ENCODE measurements around the gene NXN.
"Not testable (repeated sequence)": the region's sequence is repeated elsewhere in the genome, so short reads cannot be mapped to it uniquely, and the experiment has no call there.

The NXN gene

GRCh38 chr17:864315-864714 is 115.3 kb downstream of the NXN start:
- DNase-seq (ENCODE audit: low spot score): peak; percentile 37

GRCh38 chr17:863880-864279 is 115.7 kb downstream of the NXN start:
- DNase-seq (ENCODE audit: low spot score): no peak

- DNase-seq (ENCODE audit: low spot score): no peak
Measured at GRCh38 chr17:862582-862981, 117.0 kb downstream of the NXN start.

- DNase-seq (ENCODE audit: low spot score): no peak
Measured at GRCh38 chr17:861364-861763, 118.2 kb downstream of the NXN start.

- no peak for DNase-seq (ENCODE audit: low spot score)
Measured at GRCh38 chr17:860805-861204, 118.8 kb downstream of the NXN start.

- no peak for DNase-seq (ENCODE audit: low spot score)
Measured at GRCh38 chr17:859824-860195, 119.8 kb downstream of the NXN start.

- no peak for DNase-seq (ENCODE audit: low spot score)
Measured at GRCh38 chr17:859061-859823, 120.3 kb downstream of the NXN start.

GRCh38 chr17:856149-856548 is 123.4 kb downstream of the NXN start:
- DNase-seq (ENCODE audit: low spot score): no peak

- no peak for DNase-seq (ENCODE audit: low spot score)
Measured at GRCh38 chr17:855569-855968, 124.0 kb downstream of the NXN start.

GRCh38 chr17:852850-853249 is 126.7 kb downstream of the NXN start:
- not testable (repeated sequence) for DNase-seq (ENCODE audit: low spot score)

GRCh38 chr17:852349-852748 is 127.2 kb downstream of the NXN start:
- no peak for DNase-seq (ENCODE audit: low spot score)

GRCh38 chr17:851924-852323 is 127.7 kb downstream of the NXN start:
- DNase-seq (ENCODE audit: low spot score): no peak

- no peak for DNase-seq (ENCODE audit: low spot score)
Measured at GRCh38 chr17:850851-851763, 128.5 kb downstream of the NXN start.

- no peak for DNase-seq (ENCODE audit: low spot score)
Measured at GRCh38 chr17:850086-850850, 129.3 kb downstream of the NXN start.

GRCh38 chr17:848402-848801 is 131.2 kb downstream of the NXN start:
- DNase-seq (ENCODE audit: low spot score): no peak

GRCh38 chr17:846901-847843 is 132.4 kb downstream of the NXN start:
- DNase-seq (ENCODE audit: low spot score): no peak

- no peak for DNase-seq (ENCODE audit: low spot score)
Measured at GRCh38 chr17:841313-841712, 138.3 kb downstream of the NXN start.

GRCh38 chr17:838486-838885 is 141.1 kb downstream of the NXN start:
- no peak for DNase-seq (ENCODE audit: low spot score)

- no peak for DNase-seq (ENCODE audit: low spot score)
Measured at GRCh38 chr17:836151-836550, 143.4 kb downstream of the NXN start.

- not testable (repeated sequence) for DNase-seq (ENCODE audit: low spot score)
Measured at GRCh38 chr17:835721-836120, 143.9 kb downstream of the NXN start.

- DNase-seq (ENCODE audit: low spot score): no peak
Measured at GRCh38 chr17:835263-835662, 144.3 kb downstream of the NXN start.
